ENCODE results near the gene NFATC1. TPM values are rescaled to one million over a fixed set of nuclear protein-coding genes. Genes with fewer than 3 reads are reported as not detected.

Gene NFATC1
- total RNA-seq, 4 donors from 2014 or later, result 13.1 to 21.3 (median 16.2) TPM

DNA sequence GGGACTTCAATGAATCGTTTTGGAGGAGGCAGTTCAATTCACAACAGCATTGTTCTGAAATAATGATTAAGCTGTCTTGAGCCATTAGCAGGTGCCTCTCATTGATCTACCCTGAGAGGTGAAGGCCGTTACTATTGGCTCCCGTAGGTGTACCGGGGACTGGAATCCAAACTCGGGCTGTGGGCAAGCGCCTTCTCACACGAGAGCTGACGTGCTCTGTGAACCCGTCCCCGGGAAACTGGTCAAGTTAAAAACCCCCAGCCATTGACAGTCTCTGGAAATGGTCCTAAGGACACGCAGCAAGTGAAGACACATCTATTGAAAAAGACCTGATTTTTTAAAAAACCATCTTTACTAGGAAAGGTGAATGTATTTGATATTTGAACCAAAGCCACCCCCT is 8.1 kb upstream of the NFATC1 start:
- no peak overlapping the region for H3K27ac ChIP-seq
- no peak for ATAC-seq
- no peaks in the 10 kb centered on the region for H3K9me3 ChIP-seq
- H3K4me1 ChIP-seq, result peaks cover 0 to 23% (median 0%) of the 10 kb centered on the region in 3 donors
- peaks cover 8% of the 10 kb centered on the region for H3K27me3 ChIP-seq
- H3K4me3 ChIP-seq, result no peak overlapping the region
- WGBS, 2 donors (ENCODE audit: low coverage in 1 of 2), result 60 to 92% methylated on average over 1 to 4 of the region's 11 CpGs
- no peak for TF ChIP-seq POLR2A (IDR thresholded peaks at IDR 0.05)
- TF ChIP-seq POLR2AphosphoS5 (IDR thresholded peaks at IDR 0.05), result no peak
- TF ChIP-seq EP300 (IDR thresholded peaks at IDR 0.05), result no peak
- no peak for TF ChIP-seq CTCF (IDR thresholded peaks at IDR 0.05)
- H3K36me3 ChIP-seq, result no peaks in the 10 kb centered on the region

- no peaks in the 10 kb centered on the region for H3K36me3 ChIP-seq
- no peak overlapping the region for H3K4me3 ChIP-seq
- TF ChIP-seq POLR2AphosphoS5 (IDR thresholded peaks at IDR 0.05), result no peak
- peaks cover 0 to 27% (median 2%) of the 10 kb centered on the region in 3 donors for H3K4me1 ChIP-seq
- peaks cover 8% of the 10 kb centered on the region for H3K27me3 ChIP-seq
- no peak overlapping the region for H3K27ac ChIP-seq
- WGBS, 2 donors (ENCODE audit: low coverage in 1 of 2), result 57 to 60% methylated on average over 1 to 3 of the region's 7 CpGs
- ATAC-seq, result no peak
- no peaks in the 10 kb centered on the region for H3K9me3 ChIP-seq
Observed at GRCh38 chr18:79388043-79388442, 7.7 kb upstream of the NFATC1 start.

DNA sequence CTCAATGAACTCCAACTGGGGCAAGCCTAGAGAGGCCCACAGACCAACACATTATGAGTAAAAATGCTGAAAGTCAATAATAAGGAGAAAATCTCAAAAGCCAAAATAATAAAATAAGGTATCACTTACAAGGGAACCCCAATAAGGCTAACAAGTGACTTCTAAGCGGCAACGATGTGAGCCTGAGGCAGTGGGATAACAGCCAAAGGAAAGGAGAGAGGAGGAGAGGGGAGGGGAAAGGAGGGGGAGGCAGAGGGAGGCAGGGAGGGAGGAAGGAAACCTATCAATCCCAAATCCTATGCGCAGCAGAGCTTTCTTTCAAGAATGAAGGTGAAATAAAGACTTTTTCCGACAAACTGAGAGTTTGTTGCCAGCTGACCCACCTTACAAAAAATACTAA is 6.0 kb upstream of the NFATC1 start:
- Histone ChIP-seq H3K4me1 (peaks cover 0 to 36% (median 7%) of the 10 kb centered on the region in 3 donors), H3K27ac (no peak overlapping the region), H3K4me3 (no peak overlapping the region), H3K27me3 (peaks cover 8% of the 10 kb centered on the region), H3K36me3 (no peaks in the 10 kb centered on the region), H3K9me3 (no peaks in the 10 kb centered on the region)
- no peak for TF ChIP-seq CTCF (IDR thresholded peaks at IDR 0.05)
- no peak for TF ChIP-seq POLR2A (IDR thresholded peaks at IDR 0.05)
- no peak for TF ChIP-seq EP300 (IDR thresholded peaks at IDR 0.05)
- no peak for TF ChIP-seq POLR2AphosphoS5 (IDR thresholded peaks at IDR 0.05)
- ATAC-seq, result no peak
- 17 to 21% methylated on average over 4 of the region's 4 CpGs for WGBS, 2 donors (ENCODE audit: low coverage in 1 of 2)

- WGBS, 2 donors (ENCODE audit: low coverage in 1 of 2), result 70 to 92% methylated on average over 2 to 6 of the region's 8 CpGs
- Histone ChIP-seq H3K27ac (no peak overlapping the region), H3K4me1 (peaks cover 0 to 37% (median 14%) of the 10 kb centered on the region in 3 donors), H3K27me3 (peaks cover 8% of the 10 kb centered on the region), H3K4me3 (no peak overlapping the region), H3K36me3 (no peaks in the 10 kb centered on the region), H3K9me3 (no peaks in the 10 kb centered on the region)
- no peak for ATAC-seq
- TF ChIP-seq POLR2A (IDR thresholded peaks at IDR 0.05) (no peak), CTCF (IDR thresholded peaks at IDR 0.05) (no peak), POLR2AphosphoS5 (IDR thresholded peaks at IDR 0.05) (no peak), EP300 (IDR thresholded peaks at IDR 0.05) (no peak)
Observed at GRCh38 chr18:79392226-79392625, 3.5 kb upstream of the NFATC1 start.

- ATAC-seq, result no peak
- Histone ChIP-seq H3K36me3 (no peaks in the 10 kb centered on the region), H3K9me3 (no peaks in the 10 kb centered on the region), H3K4me1 (peaks cover 0 to 44% (median 14%) of the 10 kb centered on the region in 3 donors), H3K4me3 (peak overlapping the region; percentile 62 to 82), H3K27me3 (peaks cover 8% of the 10 kb centered on the region), H3K27ac (peak overlapping the region; percentile 88 to 99 (median 96))
- TF ChIP-seq POLR2AphosphoS5 (IDR thresholded peaks at IDR 0.05) (peak; percentile 1), EP300 (IDR thresholded peaks at IDR 0.05) (no peak), POLR2A (IDR thresholded peaks at IDR 0.05) (no peak), CTCF (IDR thresholded peaks at IDR 0.05) (no peak)
- 0% methylated on average over 2 to 4 of the region's 30 CpGs for WGBS, 2 donors (ENCODE audit: low coverage in 1 of 2)
Observed at GRCh38 chr18:79393181-79393634, 2.5 kb upstream of the NFATC1 start.
